COLO668 (cell line): Measurements from ENCODE around the gene SH2D3C.

ENCODE experiments used
- DNase-seq: peaks from one replicate; lab custom pipeline; 2025; ENCODE audit not compliant: unreplicated experiment; lab: John Stamatoyannopoulos, UW

Gene SH2D3C

GRCh38 chr9:127703289-127703946 is 75.0 kb downstream of the SH2D3C start:
- DNase-seq: no peak

GRCh38 chr9:127700594-127701255 is 77.7 kb downstream of the SH2D3C start:
- DNase-seq: no peak

DNA sequence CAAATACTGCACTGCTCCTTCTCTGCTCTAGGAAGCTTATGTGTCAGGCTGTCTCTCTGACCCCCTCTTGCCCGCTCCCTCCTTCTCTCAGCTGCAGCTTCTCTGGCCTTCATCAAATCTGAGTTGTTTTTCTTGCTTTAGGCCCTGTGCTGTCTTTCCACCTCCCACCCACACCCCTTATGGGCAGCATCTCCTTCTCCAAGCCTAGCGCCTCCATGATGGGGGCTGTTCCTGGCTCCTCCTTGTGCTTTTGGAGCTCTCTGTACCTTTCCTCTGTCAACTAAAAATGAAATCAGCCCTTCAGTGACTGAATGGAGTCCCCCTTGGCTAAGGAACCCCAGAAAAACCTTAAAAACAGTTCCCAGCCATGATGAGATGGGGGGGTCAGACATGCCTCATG is 78.3 kb downstream of the SH2D3C start:
- DNase-seq: no peak

DNA sequence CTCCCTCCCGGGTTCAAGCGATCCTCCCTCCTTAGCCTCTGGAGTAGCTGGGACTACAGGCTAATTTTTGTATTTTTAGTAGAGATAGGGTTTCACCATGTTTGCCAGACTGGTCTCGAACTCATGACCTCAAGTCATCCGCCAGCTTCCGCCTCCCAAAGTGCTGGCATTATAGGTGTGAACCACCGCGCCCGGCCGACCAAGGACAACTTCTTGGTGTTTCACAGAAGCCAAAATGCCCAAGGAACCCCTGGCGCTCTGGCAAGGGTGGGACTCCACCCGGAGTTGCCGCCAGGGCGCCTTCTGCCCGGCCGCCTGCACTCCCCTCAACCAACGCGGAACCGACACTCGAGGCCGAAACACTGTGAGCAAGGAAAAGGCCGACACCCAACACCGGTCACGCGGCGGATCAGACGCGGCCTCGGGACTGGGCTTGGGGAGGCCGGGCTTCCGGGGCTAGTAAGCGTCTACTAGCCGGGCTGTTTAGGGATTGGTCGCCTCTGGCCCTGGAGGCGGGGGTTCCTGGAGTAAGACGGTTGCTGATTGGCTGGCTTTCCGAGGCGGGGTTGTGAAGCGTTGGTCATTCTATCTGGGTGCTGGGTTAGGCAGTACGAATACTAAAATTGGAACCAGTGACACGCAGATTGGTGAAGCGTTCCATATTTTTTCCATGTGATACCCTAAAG is 79.3 kb downstream of the SH2D3C start:
- peak; percentile 91 for DNase-seq

DNA sequence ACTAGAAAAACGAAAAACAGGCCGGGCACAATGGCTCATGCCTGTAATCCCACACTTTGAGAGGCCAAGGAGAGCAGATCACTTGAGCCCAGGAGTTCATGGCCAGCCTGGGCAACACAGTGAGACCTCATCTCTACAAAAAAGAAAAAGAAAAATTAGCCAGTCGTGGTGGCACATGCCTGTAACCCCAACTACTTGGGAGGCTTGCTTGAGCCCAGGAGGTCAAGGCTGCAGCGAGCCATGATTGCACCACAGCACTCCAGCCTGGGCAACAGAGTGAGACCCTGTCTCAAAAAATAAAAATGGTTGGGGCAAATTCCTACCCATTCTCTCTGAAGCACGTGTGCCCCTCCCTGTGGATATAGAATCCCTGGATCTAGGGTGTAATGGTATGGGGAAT is 80.1 kb downstream of the SH2D3C start:
- DNase-seq: no peak

DNA sequence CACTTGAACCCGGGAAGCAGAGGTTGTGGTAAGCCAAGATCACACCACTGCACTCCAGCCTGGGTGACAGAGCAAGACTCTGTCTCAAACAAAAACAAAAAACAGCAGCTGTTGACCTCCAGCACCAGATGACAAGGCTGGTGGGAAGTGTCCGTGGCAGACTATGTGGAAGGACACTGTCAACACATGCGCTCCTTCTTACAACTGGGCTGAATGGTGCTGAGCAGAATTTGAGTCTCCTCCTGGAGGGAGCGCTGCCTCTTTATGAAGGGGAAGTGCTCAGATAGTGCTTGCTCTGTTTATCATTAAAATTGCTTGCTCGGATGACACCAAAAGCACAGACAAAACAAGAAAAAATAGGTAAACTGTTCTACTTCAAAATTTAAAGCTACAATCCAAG is 80.9 kb downstream of the SH2D3C start:
- no peak for DNase-seq

- DNase-seq: no peak
These were observed 83.4 kb downstream of the SH2D3C start for GRCh38 chr9:127694890-127695720.

GRCh38 chr9:127693697-127694096 is 84.8 kb downstream of the SH2D3C start:
- DNase-seq: no peak

GRCh38 chr9:127693143-127693542 is 85.3 kb downstream of the SH2D3C start:
- DNase-seq: no peak

DNA sequence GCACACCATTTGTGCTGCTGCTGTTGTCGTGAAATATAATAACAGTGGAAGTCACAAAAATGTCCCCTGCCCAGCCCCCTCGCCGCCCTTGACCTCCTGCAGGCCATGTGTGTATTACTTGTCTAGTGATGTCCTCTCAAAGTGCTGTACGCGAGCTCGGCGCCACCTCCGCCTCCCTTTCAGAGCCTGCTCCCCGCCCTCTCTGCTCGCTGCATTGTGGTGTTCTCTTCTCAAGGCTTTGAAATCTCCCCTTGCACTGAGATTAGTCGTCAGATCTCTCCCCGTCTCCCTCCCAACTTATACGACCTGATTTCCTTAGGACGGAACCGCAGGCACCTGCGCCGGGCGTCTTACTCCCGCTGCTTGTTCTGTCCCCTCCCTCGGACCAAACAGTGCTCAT is 86.4 kb downstream of the SH2D3C start:
- DNase-seq: no peak

GRCh38 chr9:127690735-127691134 is 87.7 kb downstream of the SH2D3C start:
- no peak for DNase-seq

- DNase-seq: no peak
These were observed 89.0 kb downstream of the SH2D3C start for GRCh38 chr9:127689329-127690000.
